Hair follicular keratinocyte (primary cell): Measurements from ENCODE around the gene PLK3. TPM values are rescaled to one million over a fixed set of nuclear protein-coding genes. Genes with fewer than 3 reads are reported as not detected.

Experiments
- total RNA-seq: library from RNA; depleted of rRNA; stranded (reverse); fragments of >200 nt; gene quantifications from 2 replicates; pipeline ENCODE4 v1.2.3, GENCODE V29; 2015

Gene PLK3
- 34.4 and 75.1 TPM in 2 replicates for total RNA-seq

DNA sequence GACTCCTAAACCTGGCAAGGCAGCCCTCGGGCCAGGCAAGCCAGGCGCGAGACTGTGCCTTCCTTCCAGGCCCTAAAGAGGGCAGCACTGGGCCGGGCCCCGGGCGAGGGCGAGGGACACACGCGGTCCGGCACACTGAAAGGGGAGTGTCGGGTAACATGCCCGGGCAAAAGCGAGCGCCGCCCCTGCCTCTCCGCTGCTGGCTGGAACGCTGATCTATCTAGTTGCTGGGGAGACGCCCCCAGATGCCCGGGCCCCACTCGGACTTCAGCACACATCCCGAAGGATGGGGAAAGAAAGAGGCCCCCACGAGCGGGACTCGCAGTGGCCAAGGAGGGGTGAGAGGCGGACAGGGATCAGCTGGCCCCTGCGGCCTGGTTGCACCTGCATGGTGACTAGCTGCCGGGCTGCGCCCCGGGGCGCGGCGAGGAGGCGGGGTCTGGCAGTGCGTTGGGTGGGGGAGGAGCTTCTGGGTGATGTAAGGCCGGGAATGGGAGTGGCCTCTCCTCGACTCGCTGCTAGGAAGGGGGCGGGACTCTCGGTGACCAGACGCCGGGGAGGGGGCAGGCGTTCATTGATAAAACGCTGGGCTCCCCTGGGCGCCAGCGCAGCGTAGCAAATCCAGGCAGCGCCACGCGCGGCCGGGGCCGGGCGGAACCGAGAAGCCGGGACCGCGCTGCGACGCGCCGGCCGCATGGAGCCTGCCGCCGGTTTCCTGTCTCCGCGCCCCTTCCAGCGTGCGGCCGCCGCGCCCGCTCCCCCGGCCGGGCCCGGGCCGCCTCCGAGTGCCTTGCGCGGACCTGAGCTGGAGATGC is at the start of gene PLK3:
Gene PLK3 (plus strand): TSS at position 608 of the 815 bp plus-strand sequence. CDS start 87 bp downstream, at position 695.

DNA sequence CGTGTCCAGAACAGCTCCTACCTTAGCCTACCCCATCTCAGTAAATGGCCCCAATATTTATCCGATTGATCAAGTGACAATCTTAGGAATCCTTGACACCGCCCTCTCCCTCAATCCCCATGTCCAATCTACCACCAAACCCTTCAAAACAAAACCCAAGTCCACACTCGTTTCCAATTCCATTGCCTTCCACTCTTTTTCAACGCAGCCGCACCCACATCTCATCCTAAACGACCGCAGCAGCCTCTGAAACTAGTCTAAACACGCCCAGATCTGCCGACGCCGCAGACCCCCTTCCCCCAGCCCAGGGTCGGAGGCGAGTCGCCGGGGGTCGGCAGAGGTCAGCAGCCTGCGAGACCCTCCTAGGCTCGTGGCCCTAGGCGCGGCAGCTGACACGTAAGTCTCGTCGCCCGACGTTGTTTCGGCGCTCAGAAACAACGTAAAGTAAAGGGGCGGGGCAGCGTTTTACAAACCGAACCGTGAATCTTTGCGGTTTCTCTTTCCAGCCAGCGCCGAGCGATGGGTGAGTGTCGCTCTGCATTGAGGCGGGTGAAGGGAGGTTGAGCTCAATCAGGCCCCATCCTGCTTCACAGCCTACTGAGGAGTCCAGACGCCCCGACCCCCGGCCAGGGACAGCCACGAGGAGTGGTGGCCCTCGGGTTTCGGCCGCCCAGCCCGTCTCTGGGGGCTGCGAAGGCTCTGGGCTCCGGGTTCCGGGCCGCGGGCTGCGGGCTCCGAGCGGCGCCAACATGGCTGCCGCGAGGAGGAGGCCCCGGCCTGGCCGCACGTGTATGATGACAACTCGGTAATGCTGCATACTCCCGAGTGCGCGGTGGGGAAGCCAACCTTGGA is 24.9 kb upstream of the PLK3 start, which contains the start of gene RPS8:
Gene RPS8 (plus strand): TSS at position 463 of the 852 bp plus-strand sequence. CDS start 57 bp downstream, at position 520.

DNA sequence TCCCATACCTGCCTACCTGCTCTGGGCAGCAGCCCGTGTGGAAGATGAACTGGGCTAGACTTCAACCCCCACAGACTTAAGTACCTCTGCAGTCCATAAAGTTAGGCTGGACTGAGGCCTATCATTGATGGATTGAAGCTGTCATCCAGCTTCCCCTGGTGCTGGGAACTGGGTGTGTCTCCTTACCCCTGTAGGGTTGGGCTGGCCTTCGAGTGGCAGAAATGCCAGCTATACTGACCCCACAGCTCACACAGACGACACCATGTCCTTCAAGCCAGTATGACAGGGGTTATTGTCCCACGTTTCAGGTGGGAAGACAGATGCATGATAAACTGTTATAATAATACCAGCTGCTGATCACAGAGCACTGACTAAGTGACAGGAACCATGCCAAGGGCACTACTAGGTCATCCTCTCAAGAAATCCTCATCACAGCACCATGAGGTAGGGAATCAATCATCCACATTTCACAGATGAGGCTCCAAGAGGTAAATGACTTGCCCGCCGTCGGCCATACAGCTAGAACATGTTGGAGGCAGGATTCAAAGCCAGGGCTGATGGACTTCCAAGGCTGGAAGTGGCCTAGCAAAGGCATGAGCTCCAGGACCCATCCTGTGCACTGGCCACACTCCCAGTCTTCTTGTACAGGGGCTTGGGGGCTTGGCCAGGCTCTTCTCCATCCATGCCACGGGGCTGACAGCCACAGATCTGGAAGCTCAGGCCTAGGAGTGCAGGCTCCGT is 11.9 kb upstream of the PLK3 start, which contains the start of gene BEST4:
Gene BEST4 (minus strand): TSS at position 51 of the 741 bp plus-strand sequence. CDS start 465 bp downstream, outside the sequence.

DNA sequence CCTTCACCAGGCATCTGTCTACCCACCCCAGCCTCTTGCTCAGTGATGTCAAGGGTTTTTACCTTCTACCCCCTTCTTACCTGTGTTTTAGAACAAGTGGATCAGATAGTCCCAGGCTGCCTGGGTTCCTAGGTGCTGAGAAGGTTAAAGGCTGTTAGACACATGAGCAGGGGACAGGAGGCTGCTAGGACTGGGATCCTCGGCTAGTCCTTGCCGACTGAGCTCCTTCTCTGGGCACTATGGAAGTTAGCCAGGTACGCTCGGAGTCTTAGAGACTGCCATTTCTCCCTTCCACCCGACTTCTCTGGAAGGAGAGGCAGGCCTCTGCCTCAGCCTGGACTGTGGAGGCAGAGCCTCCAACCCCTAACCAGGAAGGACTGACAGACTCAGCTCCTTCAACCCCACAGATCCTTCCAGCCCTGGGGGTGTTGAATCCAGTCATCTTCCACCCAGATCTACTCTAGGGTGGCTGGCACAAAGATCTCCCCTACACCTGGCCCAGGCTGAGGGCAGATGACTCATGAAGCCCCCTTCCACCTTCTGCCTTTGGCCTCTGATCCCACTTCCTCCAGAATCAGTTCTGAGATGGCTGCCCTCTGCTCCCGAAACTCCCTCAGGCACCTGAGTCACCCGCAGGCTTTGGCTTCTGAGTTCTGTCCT is 6.7 kb downstream of the PLK3 start, which contains the start of gene DYNLT4:
Gene DYNLT4 (minus strand): TSS at position 648 of the 660 bp plus-strand sequence. CDS start 683 bp downstream, outside the sequence.

DNA sequence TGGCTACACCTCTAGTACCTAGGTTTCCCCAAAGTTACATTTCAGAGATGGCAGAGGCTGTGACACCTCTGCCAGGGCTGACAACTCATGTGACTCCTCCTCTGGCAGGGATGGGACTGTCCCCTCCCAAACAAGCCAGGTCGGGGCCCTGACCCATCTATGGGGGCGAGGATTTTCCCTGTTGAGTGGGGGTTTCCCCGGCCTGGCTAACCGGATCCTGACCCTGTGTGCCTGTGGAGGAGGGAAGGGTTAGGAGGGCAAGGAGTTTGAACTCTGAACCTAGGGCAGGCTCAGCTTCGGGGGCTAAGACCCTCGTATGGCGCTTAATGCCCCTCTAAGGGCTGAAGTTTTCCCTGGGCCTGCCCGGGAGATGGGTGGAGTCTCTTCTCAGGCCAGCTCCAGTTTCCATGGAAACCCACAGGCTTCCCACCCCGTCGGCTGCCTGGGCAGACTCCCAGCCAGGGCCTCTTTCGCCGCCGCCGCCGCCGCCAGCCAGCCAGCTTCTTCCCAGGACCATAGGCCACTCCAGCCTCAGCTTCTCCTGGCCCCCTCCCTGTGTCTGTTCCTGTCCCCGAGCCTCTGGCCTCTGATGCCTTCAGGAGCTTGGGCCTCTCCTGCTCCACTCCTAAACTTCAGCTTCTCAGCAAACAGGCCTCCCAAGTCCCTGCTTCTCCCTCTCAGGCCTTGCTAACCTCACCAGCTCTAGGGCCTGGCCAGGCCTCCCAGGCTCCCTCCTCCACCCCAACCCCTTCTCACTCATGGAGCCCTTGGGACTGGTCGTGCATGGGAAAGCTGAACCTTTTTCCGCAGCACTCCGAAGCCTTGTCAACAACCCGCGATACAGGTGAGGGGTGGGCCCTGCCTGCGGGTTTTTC is 8.1 kb downstream of the PLK3 start, which contains the start of gene BTBD19:
Gene BTBD19 (plus strand): TSS at position 461 of the 875 bp plus-strand sequence. CDS start 298 bp downstream, at position 759.

DNA sequence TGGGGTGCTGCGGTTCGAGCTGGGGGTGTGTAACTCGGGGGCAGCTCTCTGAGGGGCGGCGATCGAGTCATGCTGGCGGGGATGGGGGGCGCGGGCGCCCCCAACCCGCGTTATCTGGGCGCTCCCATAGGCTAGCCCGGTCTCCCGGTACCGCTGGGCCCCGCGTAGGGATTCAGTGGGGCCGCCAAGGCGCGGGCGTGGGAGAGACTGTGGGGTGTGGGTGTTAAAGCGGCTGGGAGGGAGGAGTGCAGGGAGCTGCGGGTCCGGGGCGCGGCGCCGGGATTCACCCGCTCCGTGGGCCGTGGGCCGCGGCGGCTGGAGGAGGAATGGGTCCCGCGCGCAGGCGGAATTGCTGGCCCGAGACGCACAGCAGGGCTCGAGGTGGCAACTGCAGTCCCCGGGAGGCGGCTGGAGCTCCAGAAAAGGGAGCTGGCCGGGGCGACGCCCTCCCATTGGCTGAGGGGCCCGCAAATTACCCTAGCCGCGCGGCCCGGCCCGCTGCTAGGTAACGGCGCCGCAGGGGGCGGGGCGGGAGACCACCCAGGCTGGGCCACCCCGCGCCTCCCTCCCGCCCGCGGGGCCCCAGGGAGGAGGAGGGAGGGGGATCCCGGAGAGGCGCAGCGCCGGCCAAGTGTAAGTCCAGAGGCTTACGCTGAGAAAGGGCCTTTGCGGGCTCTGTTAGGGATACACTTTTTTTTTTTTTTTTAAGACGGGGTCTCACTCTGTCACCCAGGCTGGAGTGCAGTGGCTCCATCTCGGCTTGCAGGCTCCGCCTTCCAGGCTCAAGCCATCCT is 42.9 kb downstream of the PLK3 start, which contains the start of gene PTCH2:
Gene PTCH2 (minus strand): TSS at position 392 of the 794 bp plus-strand sequence. CDS start 321 bp downstream, at position 71.

Other genes with a start within 250 kb of the PLK3 start
- 3.7 and 10.2 TPM in 2 replicates for gene TMEM53, start 125.9 kb upstream of the PLK3 start, total RNA-seq
- not detected in 2 replicates for gene ARMH1, start 125.7 kb upstream of the PLK3 start, total RNA-seq
- gene RNU5D-1, start 69.2 kb upstream of the PLK3 start, total RNA-seq, result not detected in 2 replicates
- 16.5 and 56.2 TPM in 2 replicates for gene KIF2C, start 60.5 kb upstream of the PLK3 start, total RNA-seq
- 2,787 and 3,108 TPM in 2 replicates for gene RPS8, start 24.8 kb upstream of the PLK3 start, total RNA-seq
- gene BEST4, start 12.2 kb upstream of the PLK3 start, total RNA-seq, result 0.16 TPM in 1 of 2 replicates, not detected in the other
- 2.7 TPM in 1 of 2 replicates, not detected in the other for gene DYNLT4, start 7.0 kb downstream of the PLK3 start, total RNA-seq
- 1.2 and 6.2 TPM in 2 replicates for gene BTBD19, start 8.1 kb downstream of the PLK3 start, total RNA-seq
- not detected in 2 replicates for gene PTCH2, start 42.9 kb downstream of the PLK3 start, total RNA-seq
- gene EIF2B3, start 186.2 kb downstream of the PLK3 start, total RNA-seq, result 26.6 and 42.1 TPM in 2 replicates
- gene HECTD3, start 210.9 kb downstream of the PLK3 start, total RNA-seq, result 18.4 and 22.0 TPM in 2 replicates
- 107 and 124 TPM in 2 replicates for gene UROD, start 211.9 kb downstream of the PLK3 start, total RNA-seq